HG03103 (cell line): ENCODE measurements around the gene SAMD1.
"Not testable (repeated sequence)": the region's sequence is repeated elsewhere in the genome, so short reads cannot be mapped to it uniquely, and the experiment has no call there.

Experiments used
- ATAC-seq: cut with Tn5 transposase; IDR thresholded peaks from one replicate; pipeline ENCODE4 v1.9.1; 2021; ENCODE audit warnings: low read depth; ENCODE audit not compliant: unreplicated experiment

The SAMD1 gene

DNA sequence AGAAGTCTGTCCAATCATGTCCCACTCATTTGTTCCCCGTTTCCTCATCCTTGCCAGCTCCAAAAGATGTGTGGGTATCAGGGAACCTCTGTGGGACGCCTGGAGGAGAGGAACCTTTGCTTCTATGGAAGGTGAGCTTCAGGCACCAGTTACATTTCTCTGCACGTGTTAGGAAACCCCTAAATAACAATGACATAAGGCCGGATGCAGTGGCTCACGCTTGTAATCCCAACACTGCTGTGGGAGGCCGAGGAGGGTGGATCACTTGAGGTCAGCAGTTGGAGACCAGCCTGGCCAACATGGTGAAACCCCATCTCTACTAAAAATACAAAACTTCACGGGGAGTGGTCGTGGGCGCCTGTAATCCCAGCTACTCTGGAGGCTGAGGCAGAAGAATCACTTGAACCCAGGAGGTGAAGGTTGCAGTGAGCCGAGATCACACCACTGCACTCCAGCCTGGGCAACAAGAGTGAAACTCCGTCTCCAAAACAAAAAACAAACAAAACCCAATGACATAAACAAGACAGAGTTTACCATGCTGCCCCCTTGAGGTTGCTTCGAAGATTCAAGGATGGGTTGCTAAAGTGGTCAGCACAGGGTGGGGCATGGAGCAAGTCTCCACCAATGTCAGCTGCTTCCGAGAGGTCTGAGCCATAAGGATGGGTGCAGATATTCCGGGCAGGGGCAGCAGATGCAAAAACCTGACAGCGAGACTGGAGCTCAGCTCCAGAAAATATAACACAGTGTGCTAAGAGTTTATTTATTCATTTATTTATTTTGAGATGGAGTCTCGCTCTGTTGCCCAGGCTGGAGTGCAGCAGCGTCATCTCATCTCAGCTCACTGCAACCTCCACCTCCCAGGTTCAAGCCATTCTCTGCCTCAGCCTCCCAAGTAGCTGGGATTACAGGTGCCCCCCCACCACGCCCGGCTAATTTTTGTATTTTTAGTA is 47.6 kb downstream of the SAMD1 start:
- not testable (repeated sequence) for ATAC-seq

DNA sequence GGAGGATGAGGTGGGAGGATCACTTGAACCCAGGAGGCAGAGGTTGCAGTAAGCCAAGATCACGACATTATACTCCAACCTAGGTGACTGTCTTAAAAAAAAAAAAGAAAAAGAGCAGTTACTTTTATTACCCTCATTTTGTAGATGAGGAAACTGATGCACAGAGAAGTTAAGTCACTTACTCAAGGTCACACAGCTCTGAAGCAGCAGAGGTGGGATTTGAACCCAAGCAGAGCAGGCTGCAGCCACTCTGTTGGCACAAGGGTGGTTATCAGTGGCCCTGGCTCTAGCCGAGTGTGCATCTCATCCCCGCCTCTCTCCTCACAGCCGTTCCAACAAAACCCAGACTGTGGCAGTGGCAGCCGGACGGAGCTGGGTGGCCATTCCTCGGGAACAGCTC is 51.4 kb downstream of the SAMD1 start:
- no peak for ATAC-seq
